Measurements from ENCODE around the gene USP17L28. TPM values are rescaled to one million over a fixed set of nuclear protein-coding genes. Genes with fewer than 3 reads are reported as not detected.

Gene USP17L28, protein sequence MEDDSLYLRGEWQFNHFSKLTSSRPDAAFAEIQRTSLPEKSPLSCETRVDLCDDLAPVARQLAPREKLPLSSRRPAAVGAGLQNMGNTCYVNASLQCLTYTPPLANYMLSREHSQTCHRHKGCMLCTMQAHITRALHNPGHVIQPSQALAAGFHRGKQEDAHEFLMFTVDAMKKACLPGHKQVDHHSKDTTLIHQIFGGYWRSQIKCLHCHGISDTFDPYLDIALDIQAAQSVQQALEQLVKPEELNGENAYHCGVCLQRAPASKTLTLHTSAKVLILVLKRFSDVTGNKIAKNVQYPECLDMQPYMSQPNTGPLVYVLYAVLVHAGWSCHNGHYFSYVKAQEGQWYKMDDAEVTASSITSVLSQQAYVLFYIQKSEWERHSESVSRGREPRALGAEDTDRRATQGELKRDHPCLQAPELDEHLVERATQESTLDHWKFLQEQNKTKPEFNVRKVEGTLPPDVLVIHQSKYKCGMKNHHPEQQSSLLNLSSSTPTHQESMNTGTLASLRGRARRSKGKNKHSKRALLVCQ
- not detected in 5 replicates for total RNA-seq (2022; extraction: Qiagen RNA extraction; ENCODE audit: low read depth)

DNA sequence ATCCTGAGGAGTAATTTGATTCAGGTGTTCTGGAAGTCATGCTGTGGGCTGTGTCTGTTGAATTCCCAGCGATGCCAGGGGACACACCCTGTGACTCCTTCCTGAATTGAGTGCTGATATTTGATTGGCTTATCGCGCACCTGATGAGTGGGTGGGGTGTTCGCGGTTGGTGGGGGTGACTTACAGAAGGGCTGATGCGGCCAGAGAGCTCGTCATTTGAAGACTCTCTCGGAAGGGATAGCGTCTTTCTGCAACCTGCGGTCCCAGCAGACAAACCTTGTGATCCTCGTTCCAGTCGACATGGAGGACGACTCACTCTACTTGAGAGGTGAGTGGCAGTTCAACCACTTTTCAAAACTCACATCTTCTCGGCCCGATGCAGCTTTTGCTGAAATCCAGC lies at the start of gene USP17L28:
USP17L28 (plus strand) TSS at position 301 of the 400 bp plus-strand sequence; CDS start at position 301, 0 bp downstream.

DNA sequence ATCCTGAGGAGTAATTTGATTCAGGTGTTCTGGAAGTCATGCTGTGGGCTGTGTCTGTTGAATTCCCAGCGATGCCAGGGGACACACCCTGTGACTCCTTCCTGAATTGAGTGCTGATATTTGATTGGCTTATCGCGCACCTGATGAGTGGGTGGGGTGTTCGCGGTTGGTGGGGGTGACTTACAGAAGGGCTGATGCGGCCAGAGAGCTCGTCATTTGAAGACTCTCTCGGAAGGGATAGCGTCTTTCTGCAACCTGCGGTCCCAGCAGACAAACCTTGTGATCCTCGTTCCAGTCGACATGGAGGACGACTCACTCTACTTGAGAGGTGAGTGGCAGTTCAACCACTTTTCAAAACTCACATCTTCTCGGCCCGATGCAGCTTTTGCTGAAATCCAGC lies 23.8 kb upstream of the USP17L28 start, which contains the start of gene USP17L24:
USP17L24 (plus strand) TSS at position 301 of the 400 bp plus-strand sequence; CDS start at position 301, 0 bp downstream.

DNA sequence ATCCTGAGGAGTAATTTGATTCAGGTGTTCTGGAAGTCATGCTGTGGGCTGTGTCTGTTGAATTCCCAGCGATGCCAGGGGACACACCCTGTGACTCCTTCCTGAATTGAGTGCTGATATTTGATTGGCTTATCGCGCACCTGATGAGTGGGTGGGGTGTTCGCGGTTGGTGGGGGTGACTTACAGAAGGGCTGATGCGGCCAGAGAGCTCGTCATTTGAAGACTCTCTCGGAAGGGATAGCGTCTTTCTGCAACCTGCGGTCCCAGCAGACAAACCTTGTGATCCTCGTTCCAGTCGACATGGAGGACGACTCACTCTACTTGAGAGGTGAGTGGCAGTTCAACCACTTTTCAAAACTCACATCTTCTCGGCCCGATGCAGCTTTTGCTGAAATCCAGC lies 19.1 kb upstream of the USP17L28 start, which contains the start of gene USP17L25:
USP17L25 (plus strand) TSS at position 301 of the 400 bp plus-strand sequence; CDS start at position 301, 0 bp downstream.

DNA sequence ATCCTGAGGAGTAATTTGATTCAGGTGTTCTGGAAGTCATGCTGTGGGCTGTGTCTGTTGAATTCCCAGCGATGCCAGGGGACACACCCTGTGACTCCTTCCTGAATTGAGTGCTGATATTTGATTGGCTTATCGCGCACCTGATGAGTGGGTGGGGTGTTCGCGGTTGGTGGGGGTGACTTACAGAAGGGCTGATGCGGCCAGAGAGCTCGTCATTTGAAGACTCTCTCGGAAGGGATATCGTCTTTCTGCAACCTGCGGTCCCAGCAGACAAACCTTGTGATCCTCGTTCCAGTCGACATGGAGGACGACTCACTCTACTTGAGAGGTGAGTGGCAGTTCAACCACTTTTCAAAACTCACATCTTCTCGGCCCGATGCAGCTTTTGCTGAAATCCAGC lies 14.3 kb upstream of the USP17L28 start, which contains the start of gene USP17L26:
USP17L26 (plus strand) TSS at position 301 of the 400 bp plus-strand sequence; CDS start at position 301, 0 bp downstream.

DNA sequence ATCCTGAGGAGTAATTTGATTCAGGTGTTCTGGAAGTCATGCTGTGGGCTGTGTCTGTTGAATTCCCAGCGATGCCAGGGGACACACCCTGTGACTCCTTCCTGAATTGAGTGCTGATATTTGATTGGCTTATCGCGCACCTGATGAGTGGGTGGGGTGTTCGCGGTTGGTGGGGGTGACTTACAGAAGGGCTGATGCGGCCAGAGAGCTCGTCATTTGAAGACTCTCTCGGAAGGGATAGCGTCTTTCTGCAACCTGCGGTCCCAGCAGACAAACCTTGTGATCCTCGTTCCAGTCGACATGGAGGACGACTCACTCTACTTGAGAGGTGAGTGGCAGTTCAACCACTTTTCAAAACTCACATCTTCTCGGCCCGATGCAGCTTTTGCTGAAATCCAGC lies 9.6 kb upstream of the USP17L28 start, which contains the start of gene USP17L5:
USP17L5 (plus strand) TSS at position 301 of the 400 bp plus-strand sequence; CDS start at position 301, 0 bp downstream.

DNA sequence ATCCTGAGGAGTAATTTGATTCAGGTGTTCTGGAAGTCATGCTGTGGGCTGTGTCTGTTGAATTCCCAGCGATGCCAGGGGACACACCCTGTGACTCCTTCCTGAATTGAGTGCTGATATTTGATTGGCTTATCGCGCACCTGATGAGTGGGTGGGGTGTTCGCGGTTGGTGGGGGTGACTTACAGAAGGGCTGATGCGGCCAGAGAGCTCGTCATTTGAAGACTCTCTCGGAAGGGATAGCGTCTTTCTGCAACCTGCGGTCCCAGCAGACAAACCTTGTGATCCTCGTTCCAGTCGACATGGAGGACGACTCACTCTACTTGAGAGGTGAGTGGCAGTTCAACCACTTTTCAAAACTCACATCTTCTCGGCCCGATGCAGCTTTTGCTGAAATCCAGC lies 4.8 kb upstream of the USP17L28 start, which contains the start of gene USP17L27:
USP17L27 (plus strand) TSS at position 301 of the 400 bp plus-strand sequence; CDS start at position 301, 0 bp downstream.

DNA sequence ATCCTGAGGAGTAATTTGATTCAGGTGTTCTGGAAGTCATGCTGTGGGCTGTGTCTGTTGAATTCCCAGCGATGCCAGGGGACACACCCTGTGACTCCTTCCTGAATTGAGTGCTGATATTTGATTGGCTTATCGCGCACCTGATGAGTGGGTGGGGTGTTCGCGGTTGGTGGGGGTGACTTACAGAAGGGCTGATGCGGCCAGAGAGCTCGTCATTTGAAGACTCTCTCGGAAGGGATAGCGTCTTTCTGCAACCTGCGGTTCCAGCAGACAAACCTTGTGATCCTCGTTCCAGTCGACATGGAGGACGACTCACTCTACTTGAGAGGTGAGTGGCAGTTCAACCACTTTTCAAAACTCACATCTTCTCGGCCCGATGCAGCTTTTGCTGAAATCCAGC lies 4.6 kb downstream of the USP17L28 start, which contains the start of gene USP17L29:
USP17L29 (plus strand) TSS at position 301 of the 400 bp plus-strand sequence; CDS start at position 301, 0 bp downstream.

DNA sequence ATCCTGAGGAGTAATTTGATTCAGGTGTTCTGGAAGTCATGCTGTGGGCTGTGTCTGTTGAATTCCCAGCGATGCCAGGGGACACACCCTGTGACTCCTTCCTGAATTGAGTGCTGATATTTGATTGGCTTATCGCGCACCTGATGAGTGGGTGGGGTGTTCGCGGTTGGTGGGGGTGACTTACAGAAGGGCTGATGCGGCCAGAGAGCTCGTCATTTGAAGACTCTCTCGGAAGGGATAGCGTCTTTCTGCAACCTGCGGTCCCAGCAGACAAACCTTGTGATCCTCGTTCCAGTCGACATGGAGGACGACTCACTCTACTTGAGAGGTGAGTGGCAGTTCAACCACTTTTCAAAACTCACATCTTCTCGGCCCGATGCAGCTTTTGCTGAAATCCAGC lies 14.1 kb downstream of the USP17L28 start, which contains the start of gene USP17L30:
USP17L30 (plus strand) TSS at position 301 of the 400 bp plus-strand sequence; CDS start at position 301, 0 bp downstream.

Other genes starting within 250 kb of the USP17L28 start
- not detected in 5 replicates for gene FAM90A26, start 178.5 kb upstream of the USP17L28 start, total RNA-seq (2022; extraction: Qiagen RNA extraction; ENCODE audit: low read depth)
- gene USP17L10, start 138.2 kb upstream of the USP17L28 start, total RNA-seq (2022; extraction: Qiagen RNA extraction; ENCODE audit: low read depth), result not detected in 5 replicates
- not detected in 5 replicates for gene USP17L11, start 133.5 kb upstream of the USP17L28 start, total RNA-seq (2022; extraction: Qiagen RNA extraction; ENCODE audit: low read depth)
- gene USP17L12, start 128.7 kb upstream of the USP17L28 start, total RNA-seq (2022; extraction: Qiagen RNA extraction; ENCODE audit: low read depth), result not detected in 5 replicates
- not detected in 5 replicates for gene USP17L13, start 124.0 kb upstream of the USP17L28 start, total RNA-seq (2022; extraction: Qiagen RNA extraction; ENCODE audit: low read depth)
- not detected in 5 replicates for gene USP17L15, start 114.5 kb upstream of the USP17L28 start, total RNA-seq (2022; extraction: Qiagen RNA extraction; ENCODE audit: low read depth)
- not detected in 5 replicates for gene USP17L17, start 105.0 kb upstream of the USP17L28 start, total RNA-seq (2022; extraction: Qiagen RNA extraction; ENCODE audit: low read depth)
- not detected in 5 replicates for gene USP17L18, start 100.3 kb upstream of the USP17L28 start, total RNA-seq (2022; extraction: Qiagen RNA extraction; ENCODE audit: low read depth)
- not detected in 5 replicates for gene USP17L19, start 95.5 kb upstream of the USP17L28 start, total RNA-seq (2022; extraction: Qiagen RNA extraction; ENCODE audit: low read depth)
- not detected in 5 replicates for gene USP17L20, start 90.8 kb upstream of the USP17L28 start, total RNA-seq (2022; extraction: Qiagen RNA extraction; ENCODE audit: low read depth)
- gene USP17L21, start 86.0 kb upstream of the USP17L28 start, total RNA-seq (2022; extraction: Qiagen RNA extraction; ENCODE audit: low read depth), result not detected in 5 replicates
- not detected in 5 replicates for gene USP17L22, start 81.3 kb upstream of the USP17L28 start, total RNA-seq (2022; extraction: Qiagen RNA extraction; ENCODE audit: low read depth)
- gene USP17L24, start 23.7 kb upstream of the USP17L28 start, total RNA-seq (2022; extraction: Qiagen RNA extraction; ENCODE audit: low read depth), result not detected in 5 replicates
- gene USP17L25, start 19.0 kb upstream of the USP17L28 start, total RNA-seq (2022; extraction: Qiagen RNA extraction; ENCODE audit: low read depth), result not detected in 5 replicates
- gene USP17L26, start 14.2 kb upstream of the USP17L28 start, total RNA-seq (2022; extraction: Qiagen RNA extraction; ENCODE audit: low read depth), result not detected in 5 replicates
- gene USP17L5, start 9.5 kb upstream of the USP17L28 start, total RNA-seq (2022; extraction: Qiagen RNA extraction; ENCODE audit: low read depth), result not detected in 5 replicates
- not detected in 5 replicates for gene USP17L27, start 4.7 kb upstream of the USP17L28 start, total RNA-seq (2022; extraction: Qiagen RNA extraction; ENCODE audit: low read depth)
- gene USP17L29, start 4.7 kb downstream of the USP17L28 start, total RNA-seq (2022; extraction: Qiagen RNA extraction; ENCODE audit: low read depth), result not detected in 5 replicates
- gene USP17L30, start 14.2 kb downstream of the USP17L28 start, total RNA-seq (2022; extraction: Qiagen RNA extraction; ENCODE audit: low read depth), result not detected in 5 replicates
- gene DEFB131A, start 95.5 kb downstream of the USP17L28 start, total RNA-seq (2022; extraction: Qiagen RNA extraction; ENCODE audit: low read depth), result not detected in 5 replicates

Measured in A549 treated with DMSO at 1 μM for 4 hours (cell line).